ENCODE results near the gene RPL37.
A peak's percentile ranks its signal among the peaks of the same experiment; 100 is the strongest.

RPL37 gene

GRCh38 chr5:40833712-40834229 is 1.3 kb downstream of the RPL37 start:
- DNase-seq = no peak

GRCh38 chr5:40832345-40832744 is 2.7 kb downstream of the RPL37 start:
- no peak for DNase-seq

GRCh38 chr5:40831346-40832210 is 3.4 kb downstream of the RPL37 start:
- no peak for DNase-seq

GRCh38 chr5:40829748-40830533 is 5.1 kb downstream of the RPL37 start:
- no peak for DNase-seq

GRCh38 chr5:40828690-40829661 is 6.0 kb downstream of the RPL37 start:
- no peak for DNase-seq

GRCh38 chr5:40828021-40828631 is 6.9 kb downstream of the RPL37 start:
- peak; percentile 13 for DNase-seq

GRCh38 chr5:40827188-40827977 is 7.6 kb downstream of the RPL37 start:
- no peak for DNase-seq

GRCh38 chr5:40826489-40827187 is 8.4 kb downstream of the RPL37 start:
- no peak for DNase-seq

- peak; percentile 44 for DNase-seq
Measured at GRCh38 chr5:40825461-40826043, 9.5 kb downstream of the RPL37 start.

GRCh38 chr5:40823459-40823858 is 11.6 kb downstream of the RPL37 start:
- no peak for DNase-seq

GRCh38 chr5:40813698-40814281 is 21.2 kb downstream of the RPL37 start:
- no peak for DNase-seq

GRCh38 chr5:40812125-40812524 is 22.9 kb downstream of the RPL37 start:
- DNase-seq = no peak

- no peak for DNase-seq
Measured at GRCh38 chr5:40801771-40802562, 33.1 kb downstream of the RPL37 start.

- no peak for DNase-seq
Measured at GRCh38 chr5:40799258-40799657, 35.8 kb downstream of the RPL37 start.

GRCh38 chr5:40798801-40799210 is 36.2 kb downstream of the RPL37 start:
- DNase-seq = no peak

- peak; percentile 74 for DNase-seq
Measured at GRCh38 chr5:40798012-40798800, 36.8 kb downstream of the RPL37 start, which contains the start of gene PRKAA1. Gene PRKAA1, minus strand, starts transcription at chr5:40798374. Its CDS starts 185 bp downstream, at chr5:40798189.

GRCh38 chr5:40797273-40798011 is 37.6 kb downstream of the RPL37 start:
- DNase-seq = peak; percentile 46

All from DMS 273 treated with DMSO at 0.1 percent for 48 hours (cell line).